PFSK-1 (cell line): ENCODE measurements around the gene ZNF277.

Experiments used
- FOXP2 ChIP-seq: optimal IDR thresholded peaks from 2 replicates; pipeline ENCODE3; 2011; ENCODE audit warnings: borderline replicate concordance, control low read depth, inconsistent platforms; ENCODE audit not compliant: insufficient read depth; ENCODE audit errors: extremely low read length, extremely low read depth
- POLR2AphosphoS5 ChIP-seq: IDR thresholded peaks from 2 replicates; pipeline ENCODE4 v1.6.1; 2012; ENCODE audit warnings: low read depth, mild to moderate bottlenecking, control low read depth, low read length, moderate library complexity
- SIN3A ChIP-seq: IDR thresholded peaks from 2 replicates; pipeline ENCODE4 v1.6.1; 2012; ENCODE audit warnings: mild to moderate bottlenecking, low read length, moderate library complexity, borderline replicate concordance; ENCODE audit not compliant: insufficient read depth
- TAF1 ChIP-seq: IDR thresholded peaks from 2 replicates; pipeline ENCODE4 v1.6.1; 2012; ENCODE audit warnings: low read length, control low read depth, borderline replicate concordance; ENCODE audit not compliant: insufficient read depth
- TF ChIP-seq, protein P1 (sequence below), 2 experiments: IDR thresholded peaks; 2 replicates each; pipeline versions ENCODE4 v1.6.1 to v1.8.0; 2011 to 2012; ENCODE audit warnings: low read depth in 2 of 2, low read length in 2 of 2, control low read depth in 1 of 2, inconsistent platforms in 1 of 2, mild to moderate bottlenecking in 1 of 2, moderate library complexity in 1 of 2; ENCODE audit not compliant: insufficient read depth in 1 of 2

ZNF277 gene

DNA sequence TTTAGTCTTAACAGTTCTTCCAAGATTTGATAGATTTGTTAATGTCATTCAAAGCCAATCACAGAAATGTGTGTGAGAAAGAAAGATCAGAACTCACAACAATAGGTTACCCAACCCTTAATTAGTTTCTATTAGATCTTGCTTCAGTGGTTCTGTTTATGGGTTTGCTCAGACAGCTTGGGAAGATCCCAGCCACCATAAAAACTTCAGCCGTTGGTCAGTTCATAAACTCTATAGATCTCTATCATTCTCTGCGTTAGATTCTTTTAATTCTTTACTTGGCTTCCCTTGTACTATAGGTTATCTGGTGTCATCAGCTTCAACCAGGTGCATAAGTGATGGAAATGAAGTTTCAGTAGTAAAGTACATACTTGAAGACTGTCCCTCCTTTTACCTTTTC is 54.4 kb downstream of the ZNF277 start:
- TF ChIP-seq POLR2AphosphoS5 (no peak), FOXP2 (no peak), SIN3A (no peak), TAF1 (no peak)
- TF ChIP-seq, protein P1, sequence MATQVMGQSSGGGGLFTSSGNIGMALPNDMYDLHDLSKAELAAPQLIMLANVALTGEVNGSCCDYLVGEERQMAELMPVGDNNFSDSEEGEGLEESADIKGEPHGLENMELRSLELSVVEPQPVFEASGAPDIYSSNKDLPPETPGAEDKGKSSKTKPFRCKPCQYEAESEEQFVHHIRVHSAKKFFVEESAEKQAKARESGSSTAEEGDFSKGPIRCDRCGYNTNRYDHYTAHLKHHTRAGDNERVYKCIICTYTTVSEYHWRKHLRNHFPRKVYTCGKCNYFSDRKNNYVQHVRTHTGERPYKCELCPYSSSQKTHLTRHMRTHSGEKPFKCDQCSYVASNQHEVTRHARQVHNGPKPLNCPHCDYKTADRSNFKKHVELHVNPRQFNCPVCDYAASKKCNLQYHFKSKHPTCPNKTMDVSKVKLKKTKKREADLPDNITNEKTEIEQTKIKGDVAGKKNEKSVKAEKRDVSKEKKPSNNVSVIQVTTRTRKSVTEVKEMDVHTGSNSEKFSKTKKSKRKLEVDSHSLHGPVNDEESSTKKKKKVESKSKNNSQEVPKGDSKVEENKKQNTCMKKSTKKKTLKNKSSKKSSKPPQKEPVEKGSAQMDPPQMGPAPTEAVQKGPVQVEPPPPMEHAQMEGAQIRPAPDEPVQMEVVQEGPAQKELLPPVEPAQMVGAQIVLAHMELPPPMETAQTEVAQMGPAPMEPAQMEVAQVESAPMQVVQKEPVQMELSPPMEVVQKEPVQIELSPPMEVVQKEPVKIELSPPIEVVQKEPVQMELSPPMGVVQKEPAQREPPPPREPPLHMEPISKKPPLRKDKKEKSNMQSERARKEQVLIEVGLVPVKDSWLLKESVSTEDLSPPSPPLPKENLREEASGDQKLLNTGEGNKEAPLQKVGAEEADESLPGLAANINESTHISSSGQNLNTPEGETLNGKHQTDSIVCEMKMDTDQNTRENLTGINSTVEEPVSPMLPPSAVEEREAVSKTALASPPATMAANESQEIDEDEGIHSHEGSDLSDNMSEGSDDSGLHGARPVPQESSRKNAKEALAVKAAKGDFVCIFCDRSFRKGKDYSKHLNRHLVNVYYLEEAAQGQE (IDR thresholded peaks at IDR 0.05; ENCODE audit: insufficient read depth in 1 of 2, low read depth in 2 of 2, low read length in 2 of 2): no peak

DNA sequence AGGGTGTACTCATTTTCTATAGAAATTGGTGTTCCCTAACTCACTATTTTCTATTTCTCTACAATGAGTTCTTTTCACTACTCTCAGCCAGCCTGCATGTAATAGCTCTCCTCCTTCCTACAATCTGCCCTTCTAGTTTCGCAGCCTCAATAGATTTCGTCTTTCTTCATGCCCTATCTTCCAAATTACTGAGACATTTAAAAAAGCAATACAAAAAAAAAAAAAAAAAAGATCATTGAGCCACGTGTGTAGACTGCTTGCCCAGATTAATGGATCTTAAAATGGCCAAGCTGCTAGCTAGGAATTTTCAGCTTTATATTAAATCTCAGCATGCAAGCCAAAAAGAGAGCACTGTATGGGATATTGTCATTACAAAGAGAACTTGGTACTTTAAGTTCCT is 55.5 kb downstream of the ZNF277 start:
- TF ChIP-seq TAF1 (no peak), POLR2AphosphoS5 (no peak), SIN3A (no peak), FOXP2 (no peak)
- TF ChIP-seq, protein P1 (IDR thresholded peaks at IDR 0.05; ENCODE audit: insufficient read depth in 1 of 2, low read depth in 2 of 2, low read length in 2 of 2): no peak

DNA sequence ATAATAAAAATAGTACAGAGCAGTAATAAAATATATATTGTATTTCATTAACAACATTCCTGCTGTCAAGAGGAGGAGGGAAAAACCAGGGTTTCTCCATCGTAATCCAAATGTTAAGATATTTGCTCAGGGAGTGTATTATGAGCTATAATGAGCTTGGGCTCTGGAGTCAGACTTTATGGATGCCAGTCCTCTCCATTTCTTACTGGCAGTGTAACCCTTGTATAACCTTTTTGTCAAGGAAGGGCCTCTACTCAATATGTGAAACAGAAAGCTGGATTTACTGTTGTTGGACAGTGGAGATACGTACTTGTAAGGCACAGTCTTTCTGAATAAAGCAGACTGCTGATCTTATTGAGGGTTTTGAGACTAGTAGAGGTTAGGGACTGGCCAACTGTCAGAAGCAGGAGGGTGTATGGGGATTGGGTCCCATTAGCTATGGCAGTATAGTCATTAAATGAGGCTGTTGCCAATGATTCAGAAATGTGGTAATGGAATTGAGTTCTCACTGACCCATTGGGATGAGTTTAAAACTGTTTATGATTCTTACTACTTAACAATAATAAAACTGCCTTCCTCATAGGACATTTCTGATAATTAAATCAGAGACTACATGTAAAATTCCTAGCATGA is 56.5 kb downstream of the ZNF277 start:
- TF ChIP-seq TAF1 (no peak), FOXP2 (no peak)

DNA sequence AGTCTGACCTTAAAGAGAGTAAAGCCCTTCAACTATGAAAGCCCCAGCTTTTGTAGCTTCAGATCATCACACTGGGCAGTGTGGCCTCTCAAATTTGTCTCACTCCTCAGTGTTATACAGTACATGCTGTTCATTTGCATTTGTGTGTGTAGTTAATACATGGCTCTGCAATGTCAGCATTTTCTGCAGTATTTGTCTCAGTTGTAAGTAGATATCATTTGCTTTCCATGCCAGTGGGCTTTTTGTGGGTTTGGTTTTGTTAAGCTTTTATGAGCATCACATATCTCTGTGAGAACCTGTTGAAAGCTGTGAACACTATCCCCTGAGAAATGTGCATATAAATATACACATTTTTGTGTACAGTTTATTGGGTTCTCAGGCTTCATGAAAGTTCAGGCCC is 57.0 kb downstream of the ZNF277 start:
- TF ChIP-seq FOXP2 (no peak), SIN3A (no peak), TAF1 (no peak), POLR2AphosphoS5 (no peak)
- TF ChIP-seq, protein P1 (IDR thresholded peaks at IDR 0.05; ENCODE audit: insufficient read depth in 1 of 2, low read depth in 2 of 2, low read length in 2 of 2): no peak

DNA sequence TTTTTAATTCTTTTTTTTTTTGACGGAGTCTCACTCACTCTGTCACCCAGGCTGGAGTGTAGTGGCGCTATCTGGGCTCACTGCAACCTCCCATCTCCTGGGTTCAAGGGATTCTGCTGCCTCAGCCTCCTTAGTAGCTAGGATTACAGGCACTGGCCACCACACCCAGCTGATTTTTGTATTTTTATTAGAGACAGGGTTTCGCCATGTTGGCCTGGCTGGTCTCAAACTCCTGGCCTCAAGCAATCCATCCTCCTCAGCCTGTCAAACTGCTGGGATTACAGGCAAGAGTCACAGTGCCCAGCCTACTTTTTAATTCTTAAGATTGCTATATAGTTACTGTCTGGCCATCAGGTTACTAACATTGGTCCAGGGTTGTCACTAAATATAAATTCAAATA is 59.6 kb downstream of the ZNF277 start:
- TF ChIP-seq POLR2AphosphoS5: no peak
- TF ChIP-seq, protein P1 (IDR thresholded peaks at IDR 0.05; ENCODE audit: insufficient read depth in 1 of 2, low read depth in 2 of 2, low read length in 2 of 2): no peak
- TF ChIP-seq SIN3A: no peak
- TF ChIP-seq TAF1: no peak
- no peak for TF ChIP-seq FOXP2
